Gastroesophageal sphincter (tissue), 4 donors: Measurements from ENCODE around the gene PCBP3. TPM values are rescaled to one million over a fixed set of nuclear protein-coding genes. Genes with fewer than 3 reads are reported as not detected.

ENCODE experiments used
- ATAC-seq: fragments of 150-250 bp; one replicate; pipeline ENCODE4 v1.9.1; 2016; ENCODE audit warnings: mild to moderate bottlenecking, moderate library complexity
- H3K27ac ChIP-seq, 4 donors: fragments of 200-600 bp; sonication (generic) in 3 of 4; 1 replicate in 3 of 4; 2 replicates in 1 of 4; pipeline ENCODE4 v1.5.1; 2016 to 2019
- H3K27me3 ChIP-seq: fragments of 200-600 bp; sonication (generic); one replicate; pipeline ENCODE4 v1.5.1; 2019
- H3K36me3 ChIP-seq, 2 donors: fragments of 200-600 bp; sonication (generic); one replicate each; pipeline ENCODE4 v1.5.1; 2019; ENCODE audit warnings: control low read depth in 1 of 2
- H3K4me1 ChIP-seq, 3 donors: fragments of 200-600 bp; sonication (generic); 1 replicate in 2 of 3; 2 replicates in 1 of 3; pipeline ENCODE4 v1.5.1; 2016 to 2019; ENCODE audit warnings: control low read depth in 2 of 3
- H3K4me3 ChIP-seq, 2 donors: fragments of 200-600 bp; sonication (generic); one replicate each; pipeline ENCODE4 v1.5.1; 2019; ENCODE audit warnings: mild to moderate bottlenecking in 1 of 2, moderate library complexity in 1 of 2
- H3K9me3 ChIP-seq, 3 donors: fragments of 200-600 bp; sonication (generic); one replicate each; pipeline ENCODE4 v1.5.1; 2017 to 2019; ENCODE audit warnings: control low read depth in 2 of 3
- CTCF ChIP-seq, 4 experiments: fragments of 200-600 bp in 2 of 4; fragments of 450-650 bp in 2 of 4; sonication (generic) in 1 of 4; IDR thresholded peaks; one replicate each; pipeline ENCODE4 v1.5.1; 2017 to 2019; ENCODE audit warnings: antibody characterized with exemption in 4 of 4, mild to moderate bottlenecking in 2 of 4, moderate library complexity in 2 of 4
- EP300 ChIP-seq: sonication (generic); formaldehyde crosslinking; IDR thresholded peaks from one replicate; pipeline ENCODE4 v1.6.1; 2017; ENCODE audit warnings: antibody characterized with exemption, mild to moderate bottlenecking
- POLR2A ChIP-seq, 2 donors: fragments of 450-650 bp; IDR thresholded peaks; one replicate each; pipeline ENCODE4 v1.6.1; 2017; ENCODE audit warnings: antibody characterized with exemption in 2 of 2, mild to moderate bottlenecking in 2 of 2, moderate library complexity in 1 of 2
- POLR2AphosphoS5 ChIP-seq: sonication (generic); formaldehyde crosslinking; IDR thresholded peaks from one replicate; pipeline ENCODE4 v1.6.1; 2017; ENCODE audit warnings: antibody characterized with exemption
- WGBS, 2 donors: methylation state at CpG; one replicate each; pipeline ENCODE4 v1.1.5; 2018; ENCODE audit warnings: low coverage in 1 of 2; 5-methylcytosine and 5-hydroxymethylcytosine counted together
- total RNA-seq, 4 donors: library from RNA; depleted of rRNA; stranded (reverse); fragments of >200 nt; gene quantifications; one replicate each; pipeline ENCODE4 v1.1.0, GENCODE V29; 2016

The PCBP3 gene
- total RNA-seq, 4 donors from 2014 or later = 5.1 to 14.8 (median 10.4) TPM

- WGBS, 2 donors = 63 to 74% methylated on average over 8 to 9 of the region's 18 CpGs
- TF ChIP-seq POLR2A (IDR thresholded peaks at IDR 0.05) = no peak
- TF ChIP-seq POLR2AphosphoS5 = no peak
- TF ChIP-seq CTCF (IDR thresholded peaks at IDR 0.05) = no peak
- no peak for TF ChIP-seq EP300
- Histone ChIP-seq H3K4me1 (peaks cover 0 to 38% (median 3%) of the 10 kb centered on the region in 3 donors), H3K27ac (peak overlapping the region in 3 of 4 donors; percentile 27 to 43 (median 34)), H3K4me3 (no peak overlapping the region), H3K9me3 (no peaks in the 10 kb centered on the region), H3K36me3 (no peaks in the 10 kb centered on the region), H3K27me3 (peaks cover 27% of the 10 kb centered on the region)
- ATAC-seq = no peak
These were observed 245.0 kb downstream of the PCBP3 start for GRCh38 chr21:45888386-45889009.

- H3K36me3 ChIP-seq = no peaks in the 10 kb centered on the region
- H3K4me1 ChIP-seq = peaks cover 0 to 45% (median 11%) of the 10 kb centered on the region in 3 donors
- no peak overlapping the region for H3K4me3 ChIP-seq
- H3K9me3 ChIP-seq = no peaks in the 10 kb centered on the region
- ATAC-seq = no peak
- peak overlapping the region in 2 of 4 donors; percentile 27 to 46 for H3K27ac ChIP-seq
- peaks cover 27% of the 10 kb centered on the region for H3K27me3 ChIP-seq
- TF ChIP-seq EP300 (no peak), POLR2AphosphoS5 (no peak), CTCF (IDR thresholded peaks at IDR 0.05) (no peak), POLR2A (IDR thresholded peaks at IDR 0.05) (no peak)
- 43 to 73% methylated on average over 1 to 2 of the region's 10 CpGs for WGBS, 2 donors
These were observed 245.7 kb downstream of the PCBP3 start for GRCh38 chr21:45889256-45889655.

- no peak for ATAC-seq
These were observed 246.4 kb downstream of the PCBP3 start for GRCh38 chr21:45889961-45890360.

GRCh38 chr21:45891388-45892155 is 248.0 kb downstream of the PCBP3 start:
- Histone ChIP-seq H3K27ac (peak overlapping the region in 1 of 4 donors; percentile 56), H3K4me3 (no peak overlapping the region), H3K9me3 (no peaks in the 10 kb centered on the region), H3K36me3 (no peaks in the 10 kb centered on the region), H3K27me3 (peaks cover 27% of the 10 kb centered on the region), H3K4me1 (peaks cover 0 to 52% (median 16%) of the 10 kb centered on the region in 3 donors)
- WGBS, 2 donors = 71 to 79% methylated on average over 6 to 17 of the region's 26 CpGs
- TF ChIP-seq POLR2A (IDR thresholded peaks at IDR 0.05) (no peak), POLR2AphosphoS5 (no peak), EP300 (no peak), CTCF (IDR thresholded peaks at IDR 0.05) (no peak)
- ATAC-seq = no peak

More at GRCh38 chr21:45889961-45890360, 246.4 kb downstream of the PCBP3 start:
- peaks cover 0 to 52% (median 16%) of the 10 kb centered on the region in 3 donors for H3K4me1 ChIP-seq
- H3K4me3 ChIP-seq = no peak overlapping the region
- H3K27me3 ChIP-seq = peaks cover 27% of the 10 kb centered on the region
- WGBS, 2 donors = 54% methylated on average over 10 of the region's 10 CpGs; no CpG with 5 or more reads in 1 of the 2 donors
- H3K27ac ChIP-seq = peak overlapping the region in 1 of 4 donors; percentile 46
- TF ChIP-seq POLR2AphosphoS5 (no peak), POLR2A (IDR thresholded peaks at IDR 0.05) (no peak), EP300 (no peak), CTCF (IDR thresholded peaks at IDR 0.05) (no peak)
- no peaks in the 10 kb centered on the region for H3K9me3 ChIP-seq
- no peaks in the 10 kb centered on the region for H3K36me3 ChIP-seq
